Muscle layer of duodenum (tissue), 2 donors: ENCODE data around the gene FAM184B.

Source experiments
- H3K27ac ChIP-seq: one replicate; pipeline ENCODE4 v1.7.0; 2013; ENCODE audit warnings: mild to moderate bottlenecking, low read length
- H3K27me3 ChIP-seq: one replicate; pipeline ENCODE4 v1.7.0; 2013; ENCODE audit warnings: low read depth, mild to moderate bottlenecking, control low read depth, low read length
- H3K36me3 ChIP-seq, 2 donors: one replicate each; pipeline ENCODE4 v1.7.0; 2013; ENCODE audit warnings: low read length in 2 of 2, control low read depth in 1 of 2, mild to moderate bottlenecking in 1 of 2; ENCODE audit not compliant: insufficient read depth in 2 of 2, control insufficient read depth in 1 of 2
- H3K4me1 ChIP-seq, 2 donors: one replicate each; pipeline ENCODE4 v1.7.0; 2013; ENCODE audit warnings: low read length in 2 of 2, mild to moderate bottlenecking in 2 of 2, control low read depth in 1 of 2, moderate library complexity in 1 of 2; ENCODE audit not compliant: insufficient read depth in 2 of 2, control insufficient read depth in 1 of 2
- H3K4me3 ChIP-seq, 2 donors: one replicate each; pipeline ENCODE4 v1.7.0; 2013; ENCODE audit warnings: low read length in 2 of 2, low read depth in 1 of 2, mild to moderate bottlenecking in 1 of 2
- H3K9me3 ChIP-seq, 2 donors: one replicate each; pipeline ENCODE4 v1.7.0; 2013; ENCODE audit warnings: low read length in 2 of 2, control low read depth in 1 of 2, mild to moderate bottlenecking in 1 of 2; ENCODE audit not compliant: control insufficient read depth in 1 of 2
- donor health status: healthy.

The FAM184B gene

GRCh38 chr4:17781300-17782287, at the start of gene FAM184B:
Gene FAM184B (minus strand): TSS chr4:17781621. CDS start chr4:17781299, 322 bp downstream.
- Histone ChIP-seq H3K4me3 (peak within 1 kb of the TSS; percentile 52 to 78), H3K4me1 (peaks cover 0 to 21% of the 10 kb centered on the region in 2 donors), H3K36me3 (no peaks in the 10 kb centered on the region), H3K9me3 (no peaks in the 10 kb centered on the region), H3K27ac (no peak within 1 kb of the TSS), H3K27me3 (peaks cover 12% of the 10 kb centered on the region)

GRCh38 chr4:17823871-17824669, 42.6 kb upstream of the FAM184B start:
- Histone ChIP-seq H3K27ac (no peak overlapping the region), H3K27me3 (no peaks in the 10 kb centered on the region), H3K36me3 (no peaks in the 10 kb centered on the region), H3K9me3 (no peaks in the 10 kb centered on the region), H3K4me1 (no peaks in the 10 kb centered on the region), H3K4me3 (no peak overlapping the region)

GRCh38 chr4:17817027-17817426, 35.6 kb upstream of the FAM184B start:
- H3K9me3 ChIP-seq = no peaks in the 10 kb centered on the region

GRCh38 chr4:17816142-17816541, 34.7 kb upstream of the FAM184B start:
- Histone ChIP-seq H3K4me1 (peaks cover 0 to 2% of the 10 kb centered on the region in 2 donors), H3K36me3 (no peaks in the 10 kb centered on the region), H3K27me3 (no peaks in the 10 kb centered on the region), H3K9me3 (no peaks in the 10 kb centered on the region), H3K4me3 (no peak overlapping the region), H3K27ac (no peak overlapping the region)

More at GRCh38 chr4:17817027-17817426, 35.6 kb upstream of the FAM184B start:
- Histone ChIP-seq H3K4me3 (no peak overlapping the region), H3K4me1 (no peaks in the 10 kb centered on the region), H3K36me3 (no peaks in the 10 kb centered on the region), H3K27ac (no peak overlapping the region), H3K27me3 (no peaks in the 10 kb centered on the region)

- Histone ChIP-seq H3K4me1 (peaks cover 4 to 11% of the 10 kb centered on the region in 2 donors), H3K36me3 (peaks cover 0 to 4% of the 10 kb centered on the region in 2 donors), H3K4me3 (no peak overlapping the region), H3K9me3 (no peaks in the 10 kb centered on the region), H3K27me3 (no peaks in the 10 kb centered on the region), H3K27ac (no peak overlapping the region)
Observed at GRCh38 chr4:17814140-17814539, 32.7 kb upstream of the FAM184B start.

- Histone ChIP-seq H3K4me3 (no peak overlapping the region), H3K27ac (no peak overlapping the region), H3K4me1 (peaks cover 11 to 24% of the 10 kb centered on the region in 2 donors), H3K9me3 (no peaks in the 10 kb centered on the region), H3K36me3 (peaks cover 0 to 4% of the 10 kb centered on the region in 2 donors), H3K27me3 (no peaks in the 10 kb centered on the region)
Observed at GRCh38 chr4:17812801-17813200, 31.4 kb upstream of the FAM184B start.

GRCh38 chr4:17812125-17812524, 30.7 kb upstream of the FAM184B start:
- peaks cover 14 to 31% of the 10 kb centered on the region in 2 donors for H3K4me1 ChIP-seq
- H3K27ac ChIP-seq = no peak overlapping the region
- H3K27me3 ChIP-seq = no peaks in the 10 kb centered on the region
- no peaks in the 10 kb centered on the region for H3K9me3 ChIP-seq
- H3K36me3 ChIP-seq = peaks cover 0 to 4% of the 10 kb centered on the region in 2 donors
- no peak overlapping the region for H3K4me3 ChIP-seq

- Histone ChIP-seq H3K4me1 (peaks cover 18 to 36% of the 10 kb centered on the region in 2 donors), H3K27me3 (no peaks in the 10 kb centered on the region), H3K9me3 (no peaks in the 10 kb centered on the region), H3K36me3 (peaks cover 0 to 4% of the 10 kb centered on the region in 2 donors), H3K4me3 (peak overlapping the region; percentile 94 to 96), H3K27ac (no peak overlapping the region)
Observed at GRCh38 chr4:17811078-17811603, 29.7 kb upstream of the FAM184B start.

GRCh38 chr4:17810260-17811077, 29.0 kb upstream of the FAM184B start, which contains the start of the genes DCAF16 and NCAPG:
Gene DCAF16 (minus strand): TSS chr4:17810757. CDS start chr4:17804141, 6,616 bp downstream.
Gene NCAPG (plus strand): TSS chr4:17810979. CDS start chr4:17811078, 99 bp downstream.
- Histone ChIP-seq H3K4me3 (peak within 1 kb of the TSS; percentile 94 to 96), H3K4me1 (peaks cover 18 to 36% of the 10 kb centered on the region in 2 donors), H3K36me3 (peaks cover 0 to 4% of the 10 kb centered on the region in 2 donors), H3K9me3 (no peaks in the 10 kb centered on the region), H3K27ac (peak within 1 kb of the TSS; percentile 98), H3K27me3 (no peaks in the 10 kb centered on the region)

GRCh38 chr4:17809667-17810066, 28.2 kb upstream of the FAM184B start:
- peaks cover under 1 to 5% of the 10 kb centered on the region in 2 donors for H3K36me3 ChIP-seq
- H3K27ac ChIP-seq = peak overlapping the region; percentile 98
- no peaks in the 10 kb centered on the region for H3K9me3 ChIP-seq
- no peaks in the 10 kb centered on the region for H3K27me3 ChIP-seq
- H3K4me3 ChIP-seq = peak overlapping the region; percentile 94 to 96
- peaks cover 18 to 36% of the 10 kb centered on the region in 2 donors for H3K4me1 ChIP-seq
